ENCODE results near the gene TMUB1. TPM values are rescaled to one million over a fixed set of nuclear protein-coding genes. Genes with fewer than 3 reads are reported as not detected.

Gene TMUB1
- total RNA-seq, 1 experiment from 2014 or later, result 45.4 TPM

- Histone ChIP-seq H4K20me1 (ENCODE audit: control insufficient read depth, insufficient read depth, insufficient read length) (no peaks in the 10 kb centered on the region), H3K4me1 (ENCODE audit: insufficient read depth, low read length) (peaks cover 12% of the 10 kb centered on the region), H2BK15ac (ENCODE audit: low read depth, low read length) (no peak overlapping the region), H2AFZ (ENCODE audit: low read length) (no peak overlapping the region), H2BK5ac (ENCODE audit: insufficient read length, low read length) (no peak overlapping the region), H3K4ac (ENCODE audit: low read depth, low read length) (no peak overlapping the region), H3K56ac (ENCODE audit: insufficient read length, low read depth, low read length) (no peak overlapping the region), H4K91ac (ENCODE audit: insufficient read length, low read depth, low read length) (no peak overlapping the region), H3K79me1 (ENCODE audit: insufficient read depth, low read depth, low read length, poor library complexity, severe bottlenecking) (peaks cover 3% of the 10 kb centered on the region), H3K79me2 (ENCODE audit: insufficient read depth, low read length) (peaks cover 2% of the 10 kb centered on the region; the same call in 1 of the 2 replicates), H4K5ac (ENCODE audit: insufficient read length, low read depth, low read length) (no peak overlapping the region), H4K8ac (replicated peaks; ENCODE audit: insufficient read length, low read depth, low read length) (no peak overlapping the region), H2BK20ac (ENCODE audit: low read depth, low read length, poor library complexity, severe bottlenecking) (no peak overlapping the region), H2BK12ac (ENCODE audit: insufficient read length, low read depth, low read length) (no peak overlapping the region), H2BK120ac (ENCODE audit: low read depth, low read length, poor library complexity, severe bottlenecking) (no peak overlapping the region), H3T11ph (ENCODE audit: low read length) (no peak overlapping the region), H3K9me3 (ENCODE audit: control insufficient read depth, low read depth, low read length) (no peaks in the 10 kb centered on the region), H3K18ac (ENCODE audit: insufficient read length, low read depth, low read length) (no peak overlapping the region), H2AK5ac (ENCODE audit: insufficient read length, low read length) (peak overlapping the region; percentile 25), H3K27ac (ENCODE audit: insufficient read length, low read depth, low read length) (no peak overlapping the region), H3K9ac (ENCODE audit: extremely low read depth, insufficient read length, low read length) (no peak overlapping the region), H3K27me3 (ENCODE audit: insufficient read depth, low read length) (no peaks in the 10 kb centered on the region), H3K23me2 (ENCODE audit: insufficient read length, low read depth, low read length, poor library complexity, severe bottlenecking) (peaks cover 3% of the 10 kb centered on the region), H3K14ac (ENCODE audit: insufficient read depth, low read length) (no peak overlapping the region), H3K23ac (ENCODE audit: insufficient read length, low read depth, low read length) (no peak overlapping the region), H3K4me2 (ENCODE audit: insufficient read depth, insufficient read length, low read length) (no peak overlapping the region)
- DNase-seq, result no peak
- Mint-ChIP-seq H3K27ac (no peak overlapping the region), H3K36me3 (ENCODE audit: insufficient read depth in 1 of 3, low read depth in 3 of 3) (peaks cover 0 to 6% (median 2%) of the 10 kb centered on the region in 3 experiments; a peak in 5 of 7 replicates), H3K4me3 (no peak overlapping the region), H3K27me3 (ENCODE audit: low read depth) (no peaks in the 10 kb centered on the region; the same call in 1 of the 2 replicates), H3K4me1 (peaks cover 27 to 38% of the 10 kb centered on the region in 2 experiments), H3K9me3 (no peaks in the 10 kb centered on the region)
- no peak for TF ChIP-seq CTCF (conservative IDR thresholded peaks at IDR 0.05)
- WGBS (ENCODE audit: extremely low coverage, insufficient read length, low lambda C conversion rate), result no CpG with 5 or more reads among the region's 10 CpGs
Observed at GRCh38 chr7:151107882-151108281, 24.6 kb upstream of the TMUB1 start.

All from H9 (cell line).